M059J (cell line): Measurements from ENCODE around the gene SIGLEC7. TPM values are rescaled to one million over a fixed set of nuclear protein-coding genes. Genes with fewer than 3 reads are reported as not detected.

Experiments used
- DNase-seq: peaks from one replicate; pipeline ENCODE4 v3.0.0-alpha.2; 2012; ENCODE audit warnings: low read depth
- total RNA-seq: library from RNA; depleted of rRNA; stranded (reverse); fragments of >200 nt; shearing (Covaris generic); gene quantifications from 2 replicates; pipeline ENCODE4 v1.2.3, GENCODE V29; 2014

The SIGLEC7 gene
- total RNA-seq, 1 experiment from 2014 or later, result not detected

DNA sequence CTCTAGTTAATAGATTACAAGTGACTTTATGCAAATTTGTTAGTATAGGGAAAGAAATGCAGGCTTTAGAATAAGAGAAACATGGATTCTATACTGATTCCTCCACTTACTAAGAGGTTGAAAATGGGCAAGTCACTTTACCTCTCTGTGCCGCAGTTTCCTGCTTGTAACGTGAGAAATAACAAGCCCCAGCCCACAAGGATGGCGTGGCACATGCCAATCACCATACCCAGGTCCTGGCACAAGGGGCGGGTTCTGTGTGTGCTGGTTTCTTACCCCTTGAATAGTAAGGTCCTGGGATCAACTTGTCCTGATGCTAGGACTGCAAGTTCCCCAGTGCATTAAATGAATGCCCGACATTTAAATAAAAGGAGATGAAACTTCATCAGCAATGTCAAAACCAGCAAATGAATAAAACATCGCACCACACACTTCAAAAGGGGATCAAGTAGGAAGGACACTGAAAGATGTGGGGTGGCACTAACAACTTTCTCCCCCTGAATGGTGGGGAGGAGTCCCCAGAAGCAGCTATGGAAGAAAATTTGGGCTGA lies 25.3 kb upstream of the SIGLEC7 start:
- DNase-seq, result no peak

DNA sequence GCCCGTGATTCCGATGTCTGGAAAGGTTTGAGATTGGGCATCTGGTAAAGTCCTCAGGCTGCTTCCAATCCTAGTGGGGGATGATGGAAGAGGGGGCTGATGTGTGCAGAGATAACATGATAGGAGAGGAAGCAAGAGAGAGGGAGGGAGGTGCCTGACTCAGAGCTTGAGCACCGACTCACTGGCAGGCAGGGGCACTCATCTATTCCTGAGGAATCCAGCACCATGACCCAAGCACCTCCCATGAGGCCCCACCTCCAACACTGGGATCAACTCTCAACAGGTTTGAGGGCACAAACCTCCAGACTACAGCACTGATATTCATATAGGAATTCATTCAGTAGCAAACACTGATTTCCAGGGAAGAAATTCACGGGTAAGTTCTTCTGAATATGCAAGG lies 23.0 kb upstream of the SIGLEC7 start:
- DNase-seq, result peak; percentile 9

GRCh38 chr19:51119611-51120010 lies 22.5 kb upstream of the SIGLEC7 start:
- no peak for DNase-seq

- DNase-seq, result no peak
Measured at GRCh38 chr19:51120160-51120559, 21.9 kb upstream of the SIGLEC7 start.

DNA sequence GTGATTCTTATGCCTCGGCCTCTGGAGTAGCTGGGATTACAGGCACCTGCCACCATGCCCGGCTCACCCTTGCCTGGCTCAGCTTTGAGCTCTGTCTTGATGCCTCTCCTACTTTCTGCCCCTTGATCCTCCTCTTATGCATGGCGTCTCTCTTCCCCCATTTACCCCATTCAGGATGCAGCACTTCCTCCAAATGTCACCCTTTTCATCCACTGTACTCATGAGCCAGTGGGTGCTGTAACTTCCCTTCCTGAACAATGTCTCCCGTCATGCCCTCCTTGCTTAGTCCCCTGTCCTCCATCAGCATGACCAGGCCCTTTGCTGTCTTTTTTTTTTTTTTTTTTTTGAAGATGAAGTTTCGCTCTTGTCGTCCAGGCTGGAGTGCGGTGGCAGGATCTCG lies 20.8 kb upstream of the SIGLEC7 start:
- DNase-seq, result no peak

DNA sequence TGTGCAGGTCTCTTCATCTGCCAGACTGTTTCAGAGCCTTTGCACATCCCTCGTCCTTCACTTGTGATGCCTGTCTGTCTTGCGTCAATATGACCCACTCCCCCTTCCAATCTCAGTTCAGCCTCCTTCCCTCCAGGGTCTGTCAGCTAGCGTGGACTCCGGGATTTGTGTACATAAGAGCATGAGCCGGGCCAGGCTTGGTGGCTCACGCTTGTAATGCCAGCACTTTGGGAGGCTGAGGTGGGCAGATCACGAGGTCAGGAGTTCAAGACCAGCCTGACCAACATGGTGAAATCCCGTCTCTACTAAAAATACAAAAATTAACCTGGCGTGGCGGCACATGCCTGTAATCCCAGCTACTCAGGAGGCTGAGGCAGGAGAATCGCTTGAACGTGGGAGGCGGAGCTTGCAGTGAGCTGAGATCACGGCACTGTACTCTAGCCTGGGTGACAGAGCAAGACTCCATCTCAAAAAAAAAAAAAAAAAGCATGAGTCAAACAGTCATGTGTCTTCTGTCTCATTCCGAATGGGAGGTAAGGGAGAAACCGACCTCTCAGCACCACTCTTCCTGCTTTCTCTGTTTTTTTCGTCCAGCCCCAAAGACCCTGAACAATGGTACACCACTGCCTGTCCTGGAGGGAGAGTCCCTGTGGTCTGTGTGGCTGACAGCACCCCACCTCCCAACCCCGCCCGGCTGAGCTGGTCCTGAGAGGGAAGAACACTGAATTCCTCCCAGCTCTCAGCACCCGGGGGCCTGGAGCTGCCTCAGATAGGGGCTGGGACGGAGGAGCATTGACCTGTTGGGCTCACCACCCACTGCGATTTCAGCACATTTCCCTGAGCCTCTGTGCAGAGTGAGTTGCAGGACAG lies 19.8 kb upstream of the SIGLEC7 start:
- DNase-seq, result peak; percentile 38

DNA sequence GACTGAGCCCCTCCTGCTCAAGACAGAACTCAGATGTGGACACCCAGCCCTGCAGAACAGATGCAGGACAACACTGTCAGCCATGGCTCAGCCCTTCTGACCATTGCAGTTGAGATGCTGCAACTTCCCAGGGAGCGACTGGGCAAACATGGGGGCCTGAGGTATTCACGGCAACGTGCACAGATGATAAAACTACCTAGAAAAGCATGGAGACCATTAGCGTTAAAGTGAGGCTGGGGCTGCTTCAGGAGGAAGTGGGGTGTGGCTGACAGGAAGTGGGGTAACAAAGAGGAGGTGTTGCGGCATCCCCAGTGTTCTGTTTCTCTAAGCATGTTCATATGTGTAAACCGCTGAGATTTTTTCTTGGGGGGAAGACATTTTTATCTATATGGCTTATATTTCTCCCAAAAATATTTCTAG lies 18.7 kb upstream of the SIGLEC7 start:
- DNase-seq, result no peak

- DNase-seq, result no peak
Measured at GRCh38 chr19:51123802-51124201, 18.3 kb upstream of the SIGLEC7 start.

GRCh38 chr19:51124216-51124615 lies 17.9 kb upstream of the SIGLEC7 start:
- no peak for DNase-seq

- DNase-seq, result no peak
Measured at GRCh38 chr19:51124729-51125128, 17.4 kb upstream of the SIGLEC7 start, which contains the start of gene SIGLEC9. SIGLEC9 (plus strand) TSS chr19:51124906; CDS start chr19:51124975, 69 bp downstream.

- DNase-seq, result no peak
Measured at GRCh38 chr19:51125421-51126075, 16.6 kb upstream of the SIGLEC7 start.

- no peak for DNase-seq
Measured at GRCh38 chr19:51127032-51127431, 15.1 kb upstream of the SIGLEC7 start.

DNA sequence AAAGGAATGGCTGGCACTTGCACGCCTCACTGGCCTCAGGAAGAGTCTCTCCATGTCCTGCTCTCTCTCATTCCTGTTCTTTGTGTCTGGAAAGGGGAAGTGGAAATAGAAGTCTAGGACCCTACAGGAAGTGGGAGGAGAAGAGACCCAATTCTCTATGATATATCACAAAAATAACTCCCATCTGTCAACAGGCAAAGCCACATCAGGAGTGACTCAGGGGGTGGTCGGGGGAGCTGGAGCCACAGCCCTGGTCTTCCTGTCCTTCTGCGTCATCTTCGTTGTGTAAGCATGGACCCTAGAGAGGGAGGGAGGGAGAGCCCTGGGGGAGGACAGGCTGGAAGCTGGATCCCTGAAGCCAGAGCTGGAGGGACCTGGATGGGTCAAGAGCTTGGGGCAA lies 14.3 kb upstream of the SIGLEC7 start:
- DNase-seq, result no peak

- no peak for DNase-seq
Measured at GRCh38 chr19:51128227-51128626, 13.9 kb upstream of the SIGLEC7 start.

- no peak for DNase-seq
Measured at GRCh38 chr19:51129716-51130115, 12.4 kb upstream of the SIGLEC7 start.

DNA sequence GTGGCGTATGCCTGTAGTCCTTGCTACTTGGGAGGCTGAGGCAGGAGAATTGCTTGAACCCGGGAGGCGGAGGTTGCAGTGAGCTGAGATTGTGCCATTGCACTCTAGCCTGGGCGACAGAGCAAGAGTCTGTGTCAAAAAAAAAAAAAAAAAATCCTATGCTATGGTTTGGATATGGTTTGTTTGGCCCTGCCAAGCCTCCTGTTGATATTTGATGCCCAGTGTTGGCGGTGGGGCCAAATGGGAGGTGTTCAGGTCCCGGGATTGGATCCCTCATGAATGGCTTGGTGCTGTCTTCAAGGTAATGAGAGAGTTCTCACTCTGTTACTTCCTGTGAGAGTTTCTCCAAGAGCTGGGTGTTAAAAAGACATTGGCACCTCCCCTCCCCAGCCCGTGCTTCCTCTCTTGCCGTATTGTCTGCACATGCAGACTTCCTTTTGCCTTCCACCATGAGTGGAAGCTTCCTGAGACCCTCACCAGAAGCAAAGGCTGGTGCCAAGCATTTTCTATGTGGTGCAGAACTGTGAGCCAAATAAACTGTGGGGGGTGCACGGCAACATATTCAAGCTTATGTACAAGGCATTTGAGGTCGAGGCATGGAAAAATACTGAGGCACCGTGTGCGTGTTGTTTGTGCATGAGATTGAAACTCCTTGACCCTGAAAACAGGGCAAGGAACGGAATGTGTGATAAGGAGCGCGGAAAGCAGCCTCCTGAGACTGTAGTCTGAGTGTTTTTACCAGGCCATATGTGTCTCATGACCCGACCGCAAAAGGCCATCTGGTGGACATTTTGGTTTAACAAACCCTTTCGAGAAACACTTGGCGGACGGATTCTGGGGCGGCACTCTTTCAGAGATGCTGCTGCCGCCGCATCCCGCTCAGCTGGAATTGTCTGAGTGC lies 10.1 kb upstream of the SIGLEC7 start:
- no peak for DNase-seq

GRCh38 chr19:51135004-51135403 lies 7.1 kb upstream of the SIGLEC7 start:
- DNase-seq, result no peak

DNA sequence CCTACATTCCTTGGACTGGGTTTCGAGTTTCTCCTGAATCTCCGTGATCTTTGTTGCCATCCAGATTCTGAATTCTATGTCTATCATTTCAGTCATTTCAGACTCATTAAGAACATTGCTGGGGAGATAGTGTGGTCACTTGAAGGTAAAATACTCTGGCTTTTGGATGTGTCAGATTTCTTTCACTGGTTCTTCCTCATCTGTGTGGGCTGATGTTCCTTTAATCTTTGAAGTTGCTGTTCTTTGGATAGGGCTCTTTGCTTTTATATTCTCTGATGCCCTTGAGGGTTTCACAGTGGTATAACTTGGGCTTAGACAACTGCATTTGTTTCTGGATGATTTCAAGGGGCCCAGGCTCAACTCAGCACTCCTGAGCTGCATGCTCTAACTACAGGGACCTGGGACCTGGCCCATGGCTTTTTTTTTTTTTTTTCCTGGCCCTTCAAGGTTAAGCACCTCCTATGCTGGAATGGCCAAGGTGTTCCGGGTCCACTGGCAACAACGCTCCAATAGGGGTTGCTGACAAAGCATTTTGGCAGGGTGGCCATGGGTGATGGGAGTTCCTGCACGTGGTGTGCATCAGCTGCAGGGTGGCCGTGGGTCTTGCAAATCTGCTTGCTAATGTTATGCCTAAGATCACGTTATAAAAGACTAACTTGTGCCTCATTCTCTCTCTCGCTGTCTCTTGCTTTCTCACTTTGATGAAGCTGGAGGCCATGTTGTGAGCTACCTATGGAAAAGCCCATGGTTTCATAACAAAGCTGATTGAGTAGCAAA lies 5.9 kb upstream of the SIGLEC7 start:
- DNase-seq, result no peak

- DNase-seq, result no peak
Measured at GRCh38 chr19:51136851-51137551, 5.1 kb upstream of the SIGLEC7 start.

DNA sequence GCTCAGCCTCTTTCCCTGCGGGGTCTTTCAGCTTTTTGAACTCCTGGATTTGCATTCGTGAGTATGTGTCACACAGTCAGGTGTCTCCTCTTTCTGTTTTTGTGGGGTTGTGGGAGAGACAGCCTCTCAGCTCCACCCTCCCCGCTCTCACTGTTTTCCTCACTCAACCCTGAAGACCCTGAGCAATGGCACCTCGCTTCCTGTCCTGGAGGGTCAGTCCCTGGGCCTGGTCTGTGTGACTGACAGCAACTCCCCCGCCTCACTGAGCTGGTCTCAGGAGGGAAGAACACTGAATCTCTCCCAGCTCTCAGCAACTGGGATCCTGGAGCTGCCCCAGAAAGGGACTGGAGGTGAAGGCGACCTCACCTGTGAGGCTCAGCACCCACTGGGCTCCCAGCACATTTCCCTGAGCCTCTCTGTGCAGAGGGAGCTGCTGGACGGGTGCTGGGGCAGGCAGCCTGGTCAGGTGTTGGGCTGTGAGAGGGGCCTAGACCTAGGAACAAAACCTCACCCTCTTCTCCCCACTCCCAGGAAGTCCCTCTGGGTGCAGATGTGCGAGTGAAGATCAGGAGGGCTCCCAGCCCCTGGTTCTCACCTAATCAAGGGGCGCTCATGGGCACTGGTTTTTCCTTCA lies 4.2 kb upstream of the SIGLEC7 start:
- no peak for DNase-seq
